Karpas-422 (cell line): ENCODE data around the gene YIPF5. TPM values are rescaled to one million over a fixed set of nuclear protein-coding genes. Genes with fewer than 3 reads are reported as not detected.

ENCODE experiments used
- DNase-seq: peaks from one replicate; pipeline ENCODE4 v3.0.0-alpha.2; 2015
- H2AFZ ChIP-seq: fragments of 200-600 bp; sonication (generic); 2 replicates; pipeline ENCODE4 v1.6.1; 2014; ENCODE audit warnings: antibody characterized with exemption, low read length, mixed read lengths
- H3K27ac ChIP-seq: fragments of 200-600 bp; sonication (generic); 2 replicates; pipeline ENCODE4 v1.5.1; 2014; ENCODE audit warnings: mild to moderate bottlenecking, low read length, moderate library complexity
- H3K27me3 ChIP-seq: fragments of 200-600 bp; sonication (generic); 2 replicates; pipeline ENCODE4 v1.6.1; 2014; ENCODE audit warnings: low read length, mixed read lengths
- H3K36me3 ChIP-seq: fragments of 200-600 bp; sonication (generic); 2 replicates; pipeline ENCODE4 v1.6.1; 2014; ENCODE audit warnings: low read length, mixed read lengths; ENCODE audit not compliant: insufficient read depth
- H3K4me1 ChIP-seq: fragments of 200-600 bp; sonication (generic); 2 replicates; pipeline ENCODE4 v1.6.1; 2014; ENCODE audit warnings: mild to moderate bottlenecking, low read length, mixed read lengths
- H3K4me2 ChIP-seq: fragments of 200-600 bp; sonication (generic); 2 replicates; pipeline ENCODE4 v1.6.1; 2014; ENCODE audit warnings: low read length, low read depth, mild to moderate bottlenecking; ENCODE audit not compliant: poor library complexity, severe bottlenecking
- H3K4me3 ChIP-seq: fragments of 200-600 bp; sonication (generic); 2 replicates; pipeline ENCODE4 v1.5.1; 2014; ENCODE audit warnings: mild to moderate bottlenecking, antibody characterized with exemption, low read length, mixed read lengths
- H3K79me2 ChIP-seq: fragments of 200-600 bp; sonication (generic); 2 replicates; pipeline ENCODE4 v1.6.1; 2014; ENCODE audit warnings: mild to moderate bottlenecking, low read length, mixed read lengths
- H3K9ac ChIP-seq: fragments of 200-600 bp; sonication (generic); 2 replicates; pipeline ENCODE4 v1.6.0; 2014; ENCODE audit warnings: low read length
- H3K9me2 ChIP-seq: fragments of 200-600 bp; sonication (generic), shearing (Covaris generic); replicated peaks from 2 replicates; pipeline ENCODE4 v1.6.0; 2014; ENCODE audit warnings: mild to moderate bottlenecking, low read length, moderate library complexity; ENCODE audit not compliant: insufficient read depth
- H3K9me3 ChIP-seq: fragments of 300-700, 200-600 bp; sonication (generic); 2 replicates; pipeline ENCODE4 v1.6.1; 2014; ENCODE audit warnings: low read length, mixed read lengths
- H4K20me1 ChIP-seq: fragments of 200-600 bp; sonication (generic); 2 replicates; pipeline ENCODE4 v1.6.1; 2014; ENCODE audit warnings: mild to moderate bottlenecking, antibody characterized with exemption, low read length, low read depth; ENCODE audit not compliant: insufficient read depth
- total RNA-seq: library from RNA; depleted of rRNA; stranded (reverse); fragments of >200 nt; shearing (Covaris generic); gene quantifications from 2 replicates; pipeline ENCODE4 v1.2.3, GENCODE V29; 2014; ENCODE audit warnings: low replicate concordance

YIPF5 gene
- total RNA-seq, 1 experiment from 2014 or later: 21.3 TPM

DNA sequence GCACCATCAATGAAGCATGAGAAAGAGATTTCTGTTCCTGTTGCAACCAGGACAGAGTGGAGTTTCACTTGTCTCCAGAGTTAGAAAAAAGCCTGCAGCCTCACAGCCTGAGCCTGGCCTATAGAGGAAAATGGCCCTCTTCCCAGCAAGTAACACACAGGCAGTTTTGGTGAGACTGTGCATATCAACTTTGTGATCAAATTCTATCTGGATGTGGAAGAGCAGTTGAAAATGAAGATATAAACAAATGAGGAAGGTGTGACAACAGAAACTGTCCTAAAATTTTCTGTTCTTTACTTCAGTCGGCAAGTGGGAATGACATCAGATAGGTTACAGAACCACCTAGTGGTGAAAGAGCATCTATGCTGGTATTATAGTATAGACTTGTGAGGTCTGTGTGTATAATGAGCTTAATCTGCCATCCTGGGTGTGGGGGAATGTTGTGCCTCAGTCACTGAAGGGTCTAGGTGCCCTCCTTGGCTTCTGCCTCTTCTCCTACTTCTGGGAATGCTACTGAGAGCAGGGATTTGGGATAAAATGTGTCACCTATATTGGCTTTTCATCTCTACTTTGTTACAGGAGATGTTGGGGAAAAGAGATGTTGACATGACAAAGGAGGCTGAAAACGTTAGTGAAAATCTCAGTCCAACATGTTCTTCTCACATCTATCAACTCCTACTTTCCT is 28.2 kb downstream of the YIPF5 start:
- Histone ChIP-seq H3K27me3 (no peaks in the 10 kb centered on the region), H3K79me2 (no peaks in the 10 kb centered on the region), H2AFZ (peak overlapping the region; percentile 76), H3K9me2 (no peaks in the 10 kb centered on the region), H4K20me1 (no peaks in the 10 kb centered on the region), H3K4me3 (no peak overlapping the region), H3K9me3 (no peaks in the 10 kb centered on the region), H3K9ac (no peak overlapping the region), H3K36me3 (no peaks in the 10 kb centered on the region), H3K27ac (no peak overlapping the region), H3K4me2 (peak overlapping the region; percentile 6), H3K4me1 (peaks cover 15% of the 10 kb centered on the region)
- DNase-seq: peak; percentile 76

DNA sequence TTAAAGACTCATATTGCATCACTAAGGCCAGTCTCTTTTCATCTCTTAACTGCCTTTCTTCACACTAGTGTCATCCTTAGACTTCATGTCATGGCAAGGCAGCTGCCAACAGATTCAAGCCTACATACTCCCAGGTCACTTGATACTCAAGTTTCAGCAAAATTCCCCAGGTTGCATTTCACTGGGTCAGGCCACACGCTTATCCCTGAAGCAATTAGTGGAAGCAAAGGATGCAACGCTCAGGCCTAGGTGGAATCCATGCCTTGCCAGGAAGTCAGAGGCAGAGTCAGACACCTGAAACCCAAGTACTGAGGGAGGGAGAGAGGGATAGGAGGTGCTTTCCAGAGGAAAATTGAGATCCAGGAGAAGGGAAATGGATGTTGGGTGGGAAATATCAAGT is 28.9 kb downstream of the YIPF5 start:
- H4K20me1 ChIP-seq: no peaks in the 10 kb centered on the region
- no peak overlapping the region for H3K4me2 ChIP-seq
- no peak overlapping the region for H3K27ac ChIP-seq
- no peaks in the 10 kb centered on the region for H3K79me2 ChIP-seq
- H3K27me3 ChIP-seq: no peaks in the 10 kb centered on the region
- H3K36me3 ChIP-seq: no peaks in the 10 kb centered on the region
- no peak overlapping the region for H3K4me3 ChIP-seq
- H3K9ac ChIP-seq: no peak overlapping the region
- H3K9me3 ChIP-seq: no peaks in the 10 kb centered on the region
- no peak for DNase-seq
- H3K4me1 ChIP-seq: peaks cover 15% of the 10 kb centered on the region
- no peaks in the 10 kb centered on the region for H3K9me2 ChIP-seq
- no peak overlapping the region; the same call in 1 of the 2 replicates for H2AFZ ChIP-seq

DNA sequence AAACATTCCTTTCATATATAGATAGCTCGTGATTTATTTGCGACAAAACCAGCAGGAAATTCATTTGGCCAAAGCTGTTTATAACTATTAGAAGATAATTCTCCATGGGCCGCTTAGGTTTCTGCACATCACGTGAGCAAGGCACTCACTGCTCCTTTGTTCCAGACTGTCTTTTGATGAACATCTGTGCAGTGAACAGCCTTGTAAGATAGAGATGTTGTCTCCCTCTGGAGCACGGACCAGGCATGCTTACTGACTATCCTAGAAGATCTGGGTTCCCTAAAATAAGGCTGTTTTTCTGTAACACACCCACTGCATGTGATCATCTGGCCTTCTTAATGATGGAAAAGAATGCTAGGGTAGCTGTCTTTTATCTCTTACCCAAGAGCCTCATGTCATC is 30.9 kb downstream of the YIPF5 start:
- Histone ChIP-seq H3K9ac (no peak overlapping the region), H3K4me1 (peaks cover 15% of the 10 kb centered on the region), H4K20me1 (no peaks in the 10 kb centered on the region), H3K36me3 (no peaks in the 10 kb centered on the region), H3K9me3 (no peaks in the 10 kb centered on the region), H3K4me3 (no peak overlapping the region), H2AFZ (no peak overlapping the region), H3K9me2 (no peaks in the 10 kb centered on the region), H3K4me2 (no peak overlapping the region), H3K79me2 (no peaks in the 10 kb centered on the region), H3K27ac (no peak overlapping the region), H3K27me3 (no peaks in the 10 kb centered on the region)
- DNase-seq: no peak

DNA sequence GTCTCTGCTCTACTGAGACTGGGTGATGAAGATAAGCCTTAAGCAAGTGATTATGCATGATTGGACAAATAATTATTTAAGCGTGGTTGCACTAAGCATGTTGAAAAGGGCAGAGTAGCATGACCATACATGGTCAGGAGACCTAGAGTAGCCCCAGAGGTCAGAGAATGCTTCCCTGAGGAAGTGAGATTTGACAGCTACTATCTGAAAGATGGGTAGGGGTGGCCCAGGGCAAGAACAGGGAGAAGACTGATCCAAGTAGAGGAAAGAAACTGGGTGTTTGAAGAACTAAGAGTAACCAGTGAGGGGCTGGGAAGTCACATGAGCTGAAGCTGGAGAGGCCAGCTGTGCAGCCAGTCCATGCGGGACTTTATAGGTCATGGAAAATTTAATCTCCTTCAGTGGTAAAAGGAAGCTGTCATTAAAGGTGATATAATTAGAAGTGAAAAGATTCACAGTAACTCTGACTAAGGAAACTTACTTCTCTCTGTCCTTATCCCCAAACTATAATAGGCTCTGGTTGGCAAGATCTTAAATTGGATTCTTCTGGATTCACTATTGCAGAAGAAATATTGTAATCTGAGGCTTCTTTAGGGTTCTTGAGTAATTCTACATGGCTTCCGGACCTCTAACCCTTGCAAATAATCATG is 35.2 kb downstream of the YIPF5 start:
- Histone ChIP-seq H3K4me2 (no peak overlapping the region), H3K4me3 (no peak overlapping the region), H3K27me3 (no peaks in the 10 kb centered on the region), H3K27ac (no peak overlapping the region), H2AFZ (no peak overlapping the region), H3K79me2 (no peaks in the 10 kb centered on the region), H3K36me3 (no peaks in the 10 kb centered on the region), H3K9me3 (no peaks in the 10 kb centered on the region), H3K9ac (no peak overlapping the region), H3K4me1 (peaks cover 5% of the 10 kb centered on the region), H3K9me2 (no peaks in the 10 kb centered on the region), H4K20me1 (no peaks in the 10 kb centered on the region)
- no peak for DNase-seq

DNA sequence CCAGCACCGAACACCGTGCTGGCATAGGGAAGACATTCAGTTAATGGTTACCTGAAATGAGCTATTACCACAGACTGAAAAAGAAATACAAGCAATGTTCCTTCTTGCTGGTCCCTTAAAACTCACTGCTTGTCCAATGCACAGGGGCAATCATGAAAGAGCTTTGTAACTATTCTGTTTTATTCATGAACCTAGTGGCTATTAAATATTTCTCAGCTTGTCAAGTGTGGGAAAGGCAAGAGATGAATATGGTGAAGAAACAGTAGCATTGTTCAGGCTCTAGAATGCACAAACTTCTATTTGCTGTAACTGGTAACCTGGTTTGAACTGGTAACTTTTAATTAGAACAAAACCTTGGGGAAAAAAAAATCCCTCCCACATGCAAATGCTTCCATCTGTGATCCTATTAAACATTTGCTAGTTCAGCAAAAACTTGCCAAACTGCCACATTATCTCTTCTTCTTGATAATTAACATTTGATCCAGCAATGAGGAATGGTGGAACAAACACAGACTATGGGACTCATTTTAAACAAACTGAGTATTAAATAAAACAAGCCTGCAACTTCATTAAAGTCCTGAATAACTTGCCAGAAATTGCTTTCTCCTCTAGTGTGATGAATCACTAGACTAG is 36.1 kb downstream of the YIPF5 start:
- no peak for DNase-seq
- Histone ChIP-seq H4K20me1 (no peaks in the 10 kb centered on the region), H2AFZ (no peak overlapping the region), H3K4me2 (no peak overlapping the region), H3K9ac (no peak overlapping the region), H3K4me3 (no peak overlapping the region), H3K9me3 (no peaks in the 10 kb centered on the region), H3K79me2 (no peaks in the 10 kb centered on the region), H3K9me2 (no peaks in the 10 kb centered on the region), H3K4me1 (peaks cover 5% of the 10 kb centered on the region), H3K27ac (no peak overlapping the region), H3K36me3 (no peaks in the 10 kb centered on the region), H3K27me3 (no peaks in the 10 kb centered on the region)

DNA sequence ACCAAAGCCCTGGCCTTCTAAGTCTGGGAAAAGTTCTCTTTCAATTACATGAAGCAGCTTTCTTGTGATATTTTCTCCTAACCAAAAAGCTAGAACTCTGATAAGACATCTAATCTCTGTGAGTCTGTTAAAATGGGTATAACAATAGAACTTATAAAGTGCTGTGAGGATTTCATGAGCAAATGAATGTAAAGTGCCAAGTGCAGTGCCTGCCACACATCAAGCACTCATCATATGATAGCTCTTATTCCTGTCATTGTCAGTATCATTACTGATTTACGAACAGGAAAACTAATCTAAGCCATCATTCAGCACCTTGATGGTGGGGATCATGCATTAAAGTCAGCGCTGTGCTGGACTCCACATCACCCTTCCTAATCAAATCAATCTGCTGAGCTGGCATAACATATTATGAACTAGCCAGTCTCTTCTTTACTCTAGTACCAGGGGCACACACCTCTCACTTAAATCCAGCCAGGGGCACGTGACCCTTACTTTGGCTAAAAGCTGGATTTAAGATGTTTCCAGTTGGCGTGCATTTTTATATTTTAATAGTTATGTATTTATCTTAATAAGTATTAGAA is 37.3 kb downstream of the YIPF5 start:
- no peak overlapping the region for H2AFZ ChIP-seq
- H3K4me1 ChIP-seq: peaks cover 2% of the 10 kb centered on the region
- H4K20me1 ChIP-seq: no peaks in the 10 kb centered on the region
- no peak overlapping the region for H3K4me2 ChIP-seq
- no peak overlapping the region for H3K4me3 ChIP-seq
- no peaks in the 10 kb centered on the region for H3K79me2 ChIP-seq
- H3K9me3 ChIP-seq: no peaks in the 10 kb centered on the region
- DNase-seq: no peak
- no peaks in the 10 kb centered on the region for H3K9me2 ChIP-seq
- H3K9ac ChIP-seq: no peak overlapping the region
- no peaks in the 10 kb centered on the region for H3K27me3 ChIP-seq
- no peaks in the 10 kb centered on the region for H3K36me3 ChIP-seq
- H3K27ac ChIP-seq: no peak overlapping the region

DNA sequence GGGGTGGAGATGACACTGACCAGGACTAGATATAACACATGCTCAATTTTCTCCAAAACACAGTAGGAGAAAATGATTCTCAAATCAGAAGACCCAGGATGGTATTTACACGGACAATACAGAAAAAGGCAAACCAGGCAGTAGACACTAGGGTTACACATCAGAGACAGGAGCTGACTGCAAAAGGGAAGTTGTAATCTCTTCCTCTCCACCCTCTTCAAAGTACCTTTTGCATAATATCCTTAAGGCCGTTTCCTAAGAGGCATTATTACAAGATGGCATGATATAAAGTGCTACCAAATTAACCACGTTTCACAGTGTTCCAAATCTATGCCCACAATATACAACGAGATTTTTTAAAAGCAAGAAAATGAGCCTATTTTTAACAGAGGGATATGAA is 39.2 kb downstream of the YIPF5 start:
- Histone ChIP-seq H3K27me3 (no peaks in the 10 kb centered on the region), H3K9me2 (no peaks in the 10 kb centered on the region), H3K9ac (no peak overlapping the region), H3K4me2 (no peak overlapping the region), H3K9me3 (no peaks in the 10 kb centered on the region), H3K4me3 (no peak overlapping the region), H3K79me2 (no peaks in the 10 kb centered on the region), H3K4me1 (no peaks in the 10 kb centered on the region), H2AFZ (no peak overlapping the region), H3K36me3 (no peaks in the 10 kb centered on the region), H3K27ac (no peak overlapping the region), H4K20me1 (no peaks in the 10 kb centered on the region)
- no peak for DNase-seq

DNA sequence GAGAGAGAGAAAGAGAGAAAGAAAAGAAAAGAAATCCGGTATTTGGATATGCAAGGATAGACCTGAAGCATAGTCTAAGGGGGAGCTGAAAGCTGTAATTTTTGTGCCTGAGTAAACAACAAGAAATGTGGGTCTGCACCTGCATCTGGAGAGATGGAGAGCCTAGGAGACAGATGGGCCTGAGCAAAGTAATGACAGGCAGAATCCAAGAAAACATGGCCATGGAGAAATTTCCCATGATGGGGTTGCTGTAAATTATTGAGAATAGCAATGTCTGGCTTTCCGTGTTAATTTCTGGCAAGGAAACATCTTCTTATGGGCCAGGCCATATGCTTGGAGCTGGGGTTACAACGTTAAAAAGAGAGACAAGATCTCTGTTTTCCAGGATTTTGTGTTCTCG is 40.2 kb downstream of the YIPF5 start:
- Histone ChIP-seq H3K4me2 (no peak overlapping the region), H3K4me1 (no peaks in the 10 kb centered on the region)
- DNase-seq: no peak

More for the DNA sequence above, 40.2 kb downstream of the YIPF5 start:
- Histone ChIP-seq H3K79me2 (no peaks in the 10 kb centered on the region), H3K9me3 (no peaks in the 10 kb centered on the region), H3K36me3 (no peaks in the 10 kb centered on the region), H3K27ac (no peak overlapping the region), H4K20me1 (no peaks in the 10 kb centered on the region), H3K9me2 (no peaks in the 10 kb centered on the region), H3K27me3 (no peaks in the 10 kb centered on the region), H2AFZ (no peak overlapping the region), H3K4me3 (no peak overlapping the region), H3K9ac (no peak overlapping the region)
